ENCODE data around the gene PCYT1B. TPM values are rescaled to one million over a fixed set of nuclear protein-coding genes. Genes with fewer than 3 reads are reported as not detected.

Gene PCYT1B
- 1 to 10 TPM; 1.3 to 3.0 TPM for total RNA-seq

DNA sequence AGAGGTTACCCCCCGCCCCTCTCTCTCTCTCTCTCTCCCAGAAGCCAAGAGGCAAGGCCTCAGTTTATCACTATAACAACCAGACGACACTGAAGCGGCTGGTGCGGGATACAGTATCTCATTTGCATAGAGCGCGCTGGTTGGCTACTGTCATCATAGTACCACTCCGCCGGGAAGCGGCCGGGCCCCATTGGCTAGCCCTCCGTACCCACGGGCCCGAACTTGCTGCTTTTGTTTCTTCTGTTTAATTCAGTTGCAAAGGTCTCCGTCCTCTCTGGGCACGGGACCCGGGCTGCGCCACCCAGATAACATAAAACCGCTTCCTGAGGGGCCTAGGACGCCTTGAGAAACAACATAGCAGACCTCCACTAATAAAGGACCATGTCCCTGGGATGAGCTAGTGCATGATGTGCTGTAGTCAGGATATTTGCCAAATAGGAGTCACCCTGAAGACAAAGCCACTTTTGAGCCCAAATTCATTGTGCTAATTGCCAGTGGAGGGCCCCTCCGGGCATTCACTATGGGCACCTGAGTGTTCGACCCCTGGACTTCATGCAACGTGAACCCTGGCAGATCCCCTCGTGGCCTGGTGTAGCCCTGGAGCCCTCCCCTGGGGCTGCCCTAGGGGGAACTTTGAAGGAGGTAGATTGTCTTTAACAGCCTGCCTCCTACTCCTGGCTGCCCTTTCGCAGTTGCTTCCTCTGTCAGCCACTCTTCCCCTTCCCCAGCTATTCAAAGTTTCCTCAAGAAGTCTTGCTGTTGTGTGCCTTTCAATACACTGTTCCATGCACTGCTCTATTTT, at the start of gene PCYT1B:
TSS of gene PCYT1B (minus strand) at position 91 of the 802 bp plus-strand sequence. CDS start 242 bp downstream, outside the sequence.
- WGBS, 2 donors, result 10 to 11% methylated on average over 9 to 18 of the region's 24 CpGs
- H3K4me3 ChIP-seq, result no peak within 1 kb of the TSS

DNA sequence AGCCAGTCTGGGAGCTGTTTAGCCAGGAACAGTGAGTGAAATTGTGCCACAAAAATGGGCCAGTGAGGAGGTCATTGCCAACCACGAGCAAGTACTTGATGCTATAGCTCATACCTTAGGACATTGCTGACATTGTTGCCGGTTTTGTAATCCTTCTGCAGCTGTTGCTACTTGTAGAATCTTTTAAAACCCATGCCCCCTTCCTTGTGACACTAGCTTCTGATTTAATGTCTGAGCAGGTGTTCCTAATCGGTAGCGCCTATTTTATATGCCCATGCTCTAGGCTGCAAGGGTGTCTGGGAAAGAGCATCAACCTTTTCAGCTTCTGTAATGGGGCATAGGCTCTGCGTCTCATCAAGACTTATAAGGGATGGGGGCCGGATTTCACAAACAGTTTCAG, 49.1 kb upstream of the PCYT1B start:
- no peak overlapping the region for H3K4me3 ChIP-seq
- 74 to 86% methylated on average over 4 of the region's 6 CpGs for WGBS, 2 donors
- H3K9me3 ChIP-seq, result no peaks in the 10 kb centered on the region
- H3K4me1 ChIP-seq, result peaks cover 6% of the 10 kb centered on the region
- no peak overlapping the region for H3K27ac ChIP-seq
- no peak for TF ChIP-seq POLR2A (IDR thresholded peaks at IDR 0.05)
- TF ChIP-seq, protein P1, sequence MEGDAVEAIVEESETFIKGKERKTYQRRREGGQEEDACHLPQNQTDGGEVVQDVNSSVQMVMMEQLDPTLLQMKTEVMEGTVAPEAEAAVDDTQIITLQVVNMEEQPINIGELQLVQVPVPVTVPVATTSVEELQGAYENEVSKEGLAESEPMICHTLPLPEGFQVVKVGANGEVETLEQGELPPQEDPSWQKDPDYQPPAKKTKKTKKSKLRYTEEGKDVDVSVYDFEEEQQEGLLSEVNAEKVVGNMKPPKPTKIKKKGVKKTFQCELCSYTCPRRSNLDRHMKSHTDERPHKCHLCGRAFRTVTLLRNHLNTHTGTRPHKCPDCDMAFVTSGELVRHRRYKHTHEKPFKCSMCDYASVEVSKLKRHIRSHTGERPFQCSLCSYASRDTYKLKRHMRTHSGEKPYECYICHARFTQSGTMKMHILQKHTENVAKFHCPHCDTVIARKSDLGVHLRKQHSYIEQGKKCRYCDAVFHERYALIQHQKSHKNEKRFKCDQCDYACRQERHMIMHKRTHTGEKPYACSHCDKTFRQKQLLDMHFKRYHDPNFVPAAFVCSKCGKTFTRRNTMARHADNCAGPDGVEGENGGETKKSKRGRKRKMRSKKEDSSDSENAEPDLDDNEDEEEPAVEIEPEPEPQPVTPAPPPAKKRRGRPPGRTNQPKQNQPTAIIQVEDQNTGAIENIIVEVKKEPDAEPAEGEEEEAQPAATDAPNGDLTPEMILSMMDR (IDR thresholded peaks at IDR 0.05), result no peak
- H3K27me3 ChIP-seq, result no peaks in the 10 kb centered on the region
- no peak for DNase-seq
- ATAC-seq, result no peak
- intact Hi-C loops (cut with DNase I), result no loop called here
- no peaks in the 10 kb centered on the region for H3K36me3 ChIP-seq (replicated peaks in 1 of 2; ENCODE audit: insufficient read depth in 1 of 2, low read depth in 2 of 2)

More for the DNA sequence above, at the start of gene PCYT1B:
- Histone ChIP-seq H3K9me3 (no peaks in the 10 kb centered on the region), H3K27ac (no peak within 1 kb of the TSS), H3K36me3 (replicated peaks in 1 of 2; ENCODE audit: insufficient read depth in 1 of 2, low read depth in 2 of 2) (no peaks in the 10 kb centered on the region), H3K27me3 (no peaks in the 10 kb centered on the region), H3K4me1 (no peaks in the 10 kb centered on the region)
- ATAC-seq (peak; percentile 79), DNase-seq (peak; percentile 34 to 62 (median 46))
- intact Hi-C loops (cut with DNase I), result no loop called here
- TF ChIP-seq, protein P1 (IDR thresholded peaks at IDR 0.05), result no peak
- TF ChIP-seq POLR2A (IDR thresholded peaks at IDR 0.05), result no peak

DNA sequence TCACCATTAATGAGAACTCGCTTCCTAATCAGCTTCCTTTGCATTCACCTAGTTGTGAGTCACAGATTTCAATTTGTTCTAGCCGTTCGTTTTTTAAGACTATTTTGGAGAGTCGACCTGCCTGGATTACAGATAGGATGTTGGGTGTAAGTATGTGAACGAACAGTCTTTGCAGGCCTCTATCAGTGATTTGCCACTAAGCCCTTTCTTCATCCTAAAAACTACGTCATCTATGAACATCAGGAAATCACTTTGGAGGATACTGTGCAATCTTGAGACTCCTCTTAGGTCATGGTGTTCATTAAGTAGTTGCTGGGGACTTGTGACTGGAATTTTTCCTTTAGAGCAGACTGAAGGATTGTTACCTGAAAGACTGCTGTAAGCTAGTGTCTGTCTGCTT, 47.7 kb upstream of the PCYT1B start:
- Histone ChIP-seq H3K4me1 (peaks cover 6% of the 10 kb centered on the region), H3K27me3 (no peaks in the 10 kb centered on the region), H3K4me3 (no peak overlapping the region), H3K27ac (no peak overlapping the region), H3K36me3 (replicated peaks in 1 of 2; ENCODE audit: insufficient read depth in 1 of 2, low read depth in 2 of 2) (no peaks in the 10 kb centered on the region), H3K9me3 (no peaks in the 10 kb centered on the region)
- intact Hi-C loops (cut with DNase I), result no loop called here
- WGBS, 2 donors, result 34 to 45% methylated on average over 6 of the region's 6 CpGs
- no peak for TF ChIP-seq POLR2A (IDR thresholded peaks at IDR 0.05)
- TF ChIP-seq, protein P1 (IDR thresholded peaks at IDR 0.05), result no peak
- DNase-seq (no peak), ATAC-seq (no peak)

DNA sequence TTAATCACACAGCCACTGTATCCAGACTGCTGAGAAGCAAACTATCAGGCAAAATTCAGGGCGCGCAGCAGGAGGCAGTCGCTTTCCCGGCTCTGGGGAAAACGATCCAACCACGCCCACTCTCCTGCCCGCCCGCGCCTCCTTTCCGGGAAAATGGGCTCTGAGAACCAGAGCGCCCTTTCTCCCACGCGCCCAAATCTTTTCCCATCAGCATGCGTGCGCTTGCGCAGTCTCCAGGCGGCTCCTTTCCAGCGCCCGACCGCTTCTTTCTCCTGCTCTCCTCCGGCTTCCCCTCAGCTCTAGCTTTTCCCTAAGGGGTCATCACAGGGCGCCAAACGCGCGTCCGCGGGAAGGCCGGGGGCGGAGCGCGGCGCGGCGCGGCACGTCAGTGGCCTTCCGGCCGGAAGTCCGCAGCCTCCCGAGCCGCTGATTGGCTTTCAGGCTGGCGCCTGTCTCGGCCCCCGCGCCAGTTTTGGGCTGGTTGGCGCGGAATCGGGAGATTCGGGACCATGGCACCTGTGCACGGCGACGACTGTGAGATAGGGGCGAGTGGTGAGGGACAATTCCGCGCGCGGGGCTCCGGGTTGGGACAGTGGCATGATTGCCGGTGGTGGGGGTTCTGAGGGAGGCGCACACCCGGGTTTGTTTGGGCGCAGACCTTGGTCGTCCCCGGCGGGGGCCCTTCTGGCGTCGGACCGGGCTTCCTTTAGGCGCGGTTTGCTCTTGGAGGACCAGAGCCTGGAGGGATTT, 46.5 kb upstream of the PCYT1B start, which contains the start of gene POLA1:
TSS of gene POLA1 (plus strand) at position 466 of the 750 bp plus-strand sequence. CDS start at position 510, 44 bp downstream.
- Histone ChIP-seq H3K27me3 (no peaks in the 10 kb centered on the region), H3K36me3 (replicated peaks in 1 of 2; ENCODE audit: insufficient read depth in 1 of 2, low read depth in 2 of 2) (no peaks in the 10 kb centered on the region), H3K4me3 (peak within 1 kb of the TSS in 1 of 2 donors; percentile 54), H3K9me3 (no peaks in the 10 kb centered on the region), H3K4me1 (peaks cover 6% of the 10 kb centered on the region), H3K27ac (peak within 1 kb of the TSS; percentile 31 to 83 (median 56))
- peak; percentile 99 for ATAC-seq
- TF ChIP-seq, protein P1 (IDR thresholded peaks at IDR 0.05), result peak in 3 of 7 experiments; percentile 19 to 25 (median 24)
- TF ChIP-seq POLR2A (IDR thresholded peaks at IDR 0.05), result peak in 2 of 3 donors; percentile 48 to 51
- WGBS, 2 donors, result 0% methylated on average over 9 to 42 of the region's 70 CpGs
- peak; percentile 93 to 96 (median 94) for DNase-seq
- intact Hi-C loops (cut with DNase I), result no loop called here
